Measurements from ENCODE around the gene SSBP3. TPM values are rescaled to one million over a fixed set of nuclear protein-coding genes. Genes with fewer than 3 reads are reported as not detected.
"Not testable (repeated sequence)": the region's sequence is repeated elsewhere in the genome, so short reads cannot be mapped to it uniquely, and the experiment has no call there.

SSBP3 gene
- polyA plus RNA-seq, 1 donor (not counting 4 experiments of a cell fraction or from before 2014, with no cell fraction given) = 16.9 TPM

DNA sequence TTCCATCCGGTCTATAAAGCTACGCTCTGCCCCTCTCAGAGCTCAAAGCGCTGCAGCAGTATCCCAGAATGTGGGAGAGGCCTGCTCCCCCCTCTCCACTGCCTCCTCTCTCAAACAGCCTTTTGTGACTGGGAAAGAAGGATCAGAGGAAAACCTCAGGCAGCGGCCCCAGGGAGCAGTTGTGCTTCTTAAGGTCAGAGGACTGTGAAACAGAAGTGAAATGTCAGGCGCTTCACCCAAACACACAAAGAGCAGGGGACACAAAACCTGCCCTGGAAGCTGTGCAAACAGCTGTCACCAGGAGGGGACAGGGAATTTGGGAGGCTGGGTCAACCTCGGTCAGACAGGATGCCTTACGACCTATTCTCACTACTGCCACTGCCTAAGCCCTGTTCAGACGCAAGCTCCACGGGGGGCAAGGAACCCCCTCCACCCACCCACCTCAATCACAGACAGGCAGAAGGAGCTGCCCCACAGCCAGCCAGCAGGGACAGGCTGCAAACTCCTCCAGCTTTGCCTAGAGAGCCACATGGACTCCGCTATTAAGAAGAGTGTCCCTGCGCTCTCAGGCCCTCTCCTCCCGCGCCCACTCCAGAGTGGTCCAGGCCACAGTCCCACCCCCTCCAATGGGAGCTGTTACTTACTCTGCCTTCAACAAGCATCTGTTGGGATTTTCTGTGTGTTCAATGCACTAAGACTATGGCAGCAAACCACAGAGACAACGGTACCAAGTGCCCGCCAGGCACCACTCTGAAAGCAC lies 14.6 kb downstream of the SSBP3 start:
- no peaks in the 10 kb centered on the region for H4K20me1 ChIP-seq (ENCODE audit: control insufficient read depth, extremely low read depth, insufficient read depth, low read length)
- no peak for TF ChIP-seq EZH2 (IDR thresholded peaks at IDR 0.05; ENCODE audit: low read length)
- TF ChIP-seq, protein P1, sequence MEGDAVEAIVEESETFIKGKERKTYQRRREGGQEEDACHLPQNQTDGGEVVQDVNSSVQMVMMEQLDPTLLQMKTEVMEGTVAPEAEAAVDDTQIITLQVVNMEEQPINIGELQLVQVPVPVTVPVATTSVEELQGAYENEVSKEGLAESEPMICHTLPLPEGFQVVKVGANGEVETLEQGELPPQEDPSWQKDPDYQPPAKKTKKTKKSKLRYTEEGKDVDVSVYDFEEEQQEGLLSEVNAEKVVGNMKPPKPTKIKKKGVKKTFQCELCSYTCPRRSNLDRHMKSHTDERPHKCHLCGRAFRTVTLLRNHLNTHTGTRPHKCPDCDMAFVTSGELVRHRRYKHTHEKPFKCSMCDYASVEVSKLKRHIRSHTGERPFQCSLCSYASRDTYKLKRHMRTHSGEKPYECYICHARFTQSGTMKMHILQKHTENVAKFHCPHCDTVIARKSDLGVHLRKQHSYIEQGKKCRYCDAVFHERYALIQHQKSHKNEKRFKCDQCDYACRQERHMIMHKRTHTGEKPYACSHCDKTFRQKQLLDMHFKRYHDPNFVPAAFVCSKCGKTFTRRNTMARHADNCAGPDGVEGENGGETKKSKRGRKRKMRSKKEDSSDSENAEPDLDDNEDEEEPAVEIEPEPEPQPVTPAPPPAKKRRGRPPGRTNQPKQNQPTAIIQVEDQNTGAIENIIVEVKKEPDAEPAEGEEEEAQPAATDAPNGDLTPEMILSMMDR (optimal IDR thresholded peaks at IDR 0.05 in 1 of 3, IDR thresholded peaks at IDR 0.05 in 1 of 3, conservative IDR thresholded peaks at IDR 0.05 in 1 of 3; ENCODE audit: extremely low read depth in 1 of 3, insufficient read depth in 2 of 3, low read length in 3 of 3) = no peak

DNA sequence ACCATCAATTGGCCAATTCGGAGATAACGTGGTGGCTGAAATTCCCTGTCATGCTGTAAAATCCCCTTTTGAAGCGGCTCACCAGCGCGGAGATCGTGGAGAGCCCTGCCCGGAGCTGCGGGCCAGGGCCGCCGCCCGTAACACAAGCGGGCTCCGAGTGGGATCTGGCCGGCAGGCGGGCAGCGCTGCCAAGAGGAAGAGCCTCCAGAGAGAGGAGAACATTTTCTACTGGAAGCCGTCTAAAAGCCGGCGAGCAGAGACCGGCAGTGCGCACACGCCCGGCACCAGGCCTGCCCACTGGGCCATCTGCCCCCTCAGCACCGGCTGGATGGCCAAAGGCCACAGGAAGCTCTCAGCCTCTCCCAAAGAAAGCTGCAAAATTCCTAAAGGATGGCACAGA lies 15.5 kb downstream of the SSBP3 start:
- H3K27ac ChIP-seq (ENCODE audit: control insufficient read depth, insufficient read depth, low read length) = no peak overlapping the region
- H4K20me1 ChIP-seq (ENCODE audit: control insufficient read depth, extremely low read depth, insufficient read depth, low read length) = no peaks in the 10 kb centered on the region
- H3K36me3 ChIP-seq (ENCODE audit: control insufficient read depth in 2 of 2, extremely low read depth in 1 of 2, insufficient read depth in 2 of 2, low read length in 2 of 2) = peaks cover 3 to 6% of the 10 kb centered on the region in 2 experiments
- H3K4me1 ChIP-seq (ENCODE audit: control insufficient read depth, extremely low read depth, insufficient read depth, low read length) = no peaks in the 10 kb centered on the region
- TF ChIP-seq, protein P1 (optimal IDR thresholded peaks at IDR 0.05 in 1 of 3, IDR thresholded peaks at IDR 0.05 in 1 of 3, conservative IDR thresholded peaks at IDR 0.05 in 1 of 3; ENCODE audit: extremely low read depth in 1 of 3, insufficient read depth in 2 of 3, low read length in 3 of 3) = no peak
- TF ChIP-seq EZH2 (IDR thresholded peaks at IDR 0.05; ENCODE audit: low read length) = no peak
- FAIRE-seq (no peak), DNase-seq (ENCODE audit: low read depth, low spot score) (no peak)
- no peak overlapping the region for H2AFZ ChIP-seq (ENCODE audit: control insufficient read depth, low read length)
- no peaks in the 10 kb centered on the region for H3K9me1 ChIP-seq (ENCODE audit: control insufficient read depth, extremely low read depth, insufficient read depth, low read length)
- H3K9ac ChIP-seq (ENCODE audit: control insufficient read depth, extremely low read depth, insufficient read depth, low read length) = no peak overlapping the region
- dilution Hi-C loops (cut with MboI; ENCODE audit: extremely low pct_ligation_motif_present, low sequenced_read_pairs) = no loop called here
- no peaks in the 10 kb centered on the region for H3K79me2 ChIP-seq (ENCODE audit: control insufficient read depth, insufficient read depth, low read length)
- no peak overlapping the region for H3K4me2 ChIP-seq (ENCODE audit: control insufficient read depth, extremely low read depth, insufficient read depth, low read depth, low read length)
- no peaks in the 10 kb centered on the region for H3K27me3 ChIP-seq (ENCODE audit: control insufficient read depth, extremely low read depth, insufficient read depth, low read length)
- no peak overlapping the region for H3K4me3 ChIP-seq (ENCODE audit: control insufficient read depth in 2 of 3, extremely low read depth in 1 of 3, insufficient read depth in 2 of 3, low read depth in 1 of 3, low read length in 3 of 3)
- no peaks in the 10 kb centered on the region for H3K9me3 ChIP-seq (ENCODE audit: control insufficient read depth, low read depth, low read length)

More for the DNA sequence above, 14.6 kb downstream of the SSBP3 start:
- H3K79me2 ChIP-seq (ENCODE audit: control insufficient read depth, insufficient read depth, low read length) = no peaks in the 10 kb centered on the region
- no peak overlapping the region for H3K9ac ChIP-seq (ENCODE audit: control insufficient read depth, extremely low read depth, insufficient read depth, low read length)
- DNase-seq (ENCODE audit: low read depth, low spot score) (no peak), FAIRE-seq (no peak)
- no peaks in the 10 kb centered on the region for H3K9me3 ChIP-seq (ENCODE audit: control insufficient read depth, low read depth, low read length)
- H3K27ac ChIP-seq (ENCODE audit: control insufficient read depth, insufficient read depth, low read length) = no peak overlapping the region
- no peak overlapping the region for H2AFZ ChIP-seq (ENCODE audit: control insufficient read depth, low read length)
- no peaks in the 10 kb centered on the region for H3K9me1 ChIP-seq (ENCODE audit: control insufficient read depth, extremely low read depth, insufficient read depth, low read length)
- dilution Hi-C loops (cut with MboI; ENCODE audit: extremely low pct_ligation_motif_present, low sequenced_read_pairs) = no loop called here
- no peaks in the 10 kb centered on the region for H3K4me1 ChIP-seq (ENCODE audit: control insufficient read depth, extremely low read depth, insufficient read depth, low read length)
- H3K36me3 ChIP-seq (ENCODE audit: control insufficient read depth in 2 of 2, extremely low read depth in 1 of 2, insufficient read depth in 2 of 2, low read length in 2 of 2) = peaks cover 3 to 6% of the 10 kb centered on the region in 2 experiments
- no peak overlapping the region for H3K4me2 ChIP-seq (ENCODE audit: control insufficient read depth, extremely low read depth, insufficient read depth, low read depth, low read length)
- no peak overlapping the region for H3K4me3 ChIP-seq (ENCODE audit: control insufficient read depth in 2 of 3, extremely low read depth in 1 of 3, insufficient read depth in 2 of 3, low read depth in 1 of 3, low read length in 3 of 3)
- H3K27me3 ChIP-seq (ENCODE audit: control insufficient read depth, extremely low read depth, insufficient read depth, low read length) = no peaks in the 10 kb centered on the region

DNA sequence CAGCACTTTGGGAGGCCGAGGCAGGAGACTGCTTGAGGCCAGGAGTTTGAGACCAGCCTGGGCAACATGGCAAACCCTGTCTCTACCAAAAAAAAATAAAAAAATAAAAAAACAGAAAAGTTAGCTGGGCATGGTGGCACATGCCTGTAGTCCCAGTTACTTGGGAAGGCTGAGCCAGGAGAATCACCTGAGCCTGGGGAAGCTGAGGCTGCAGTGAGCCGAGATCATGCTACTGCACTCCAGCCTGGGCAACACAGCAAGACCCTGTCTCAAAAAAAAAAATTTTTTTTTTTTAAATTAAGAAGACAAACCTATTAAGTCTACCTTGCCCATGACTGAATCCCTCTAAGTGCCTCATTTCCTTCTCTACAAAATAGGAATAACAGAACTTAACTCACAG lies 16.6 kb downstream of the SSBP3 start:
- H3K79me2 ChIP-seq (ENCODE audit: control insufficient read depth, insufficient read depth, low read length); H3K27me3 ChIP-seq (ENCODE audit: control insufficient read depth, extremely low read depth, insufficient read depth, low read length); H3K27ac ChIP-seq (ENCODE audit: control insufficient read depth, insufficient read depth, low read length); H2AFZ ChIP-seq (ENCODE audit: control insufficient read depth, low read length); H3K4me2 ChIP-seq (ENCODE audit: control insufficient read depth, extremely low read depth, insufficient read depth, low read depth, low read length); H3K4me3 ChIP-seq (ENCODE audit: control insufficient read depth in 2 of 3, extremely low read depth in 1 of 3, insufficient read depth in 2 of 3, low read depth in 1 of 3, low read length in 3 of 3); H3K9me1 ChIP-seq (ENCODE audit: control insufficient read depth, extremely low read depth, insufficient read depth, low read length); dilution Hi-C loops (cut with MboI; ENCODE audit: extremely low pct_ligation_motif_present, low sequenced_read_pairs); H3K9ac ChIP-seq (ENCODE audit: control insufficient read depth, extremely low read depth, insufficient read depth, low read length); H3K4me1 ChIP-seq (ENCODE audit: control insufficient read depth, extremely low read depth, insufficient read depth, low read length); DNase-seq (ENCODE audit: low read depth, low spot score); H4K20me1 ChIP-seq (ENCODE audit: control insufficient read depth, extremely low read depth, insufficient read depth, low read length); H3K9me3 ChIP-seq (ENCODE audit: control insufficient read depth, low read depth, low read length); FAIRE-seq; H3K36me3 ChIP-seq (ENCODE audit: control insufficient read depth in 2 of 2, extremely low read depth in 1 of 2, insufficient read depth in 2 of 2, low read length in 2 of 2): not testable (repeated sequence)
